HuH-7 (cell line): Measurements from ENCODE around the gene HFE.
"Not testable (repeated sequence)": the region's sequence is repeated elsewhere in the genome, so short reads cannot be mapped to it uniquely, and the experiment has no call there.

Experiments
- DNase-seq: peaks from one replicate; pipeline ENCODE4 v3.0.0; 2011; ENCODE audit warnings: low spot score

HFE gene

DNA sequence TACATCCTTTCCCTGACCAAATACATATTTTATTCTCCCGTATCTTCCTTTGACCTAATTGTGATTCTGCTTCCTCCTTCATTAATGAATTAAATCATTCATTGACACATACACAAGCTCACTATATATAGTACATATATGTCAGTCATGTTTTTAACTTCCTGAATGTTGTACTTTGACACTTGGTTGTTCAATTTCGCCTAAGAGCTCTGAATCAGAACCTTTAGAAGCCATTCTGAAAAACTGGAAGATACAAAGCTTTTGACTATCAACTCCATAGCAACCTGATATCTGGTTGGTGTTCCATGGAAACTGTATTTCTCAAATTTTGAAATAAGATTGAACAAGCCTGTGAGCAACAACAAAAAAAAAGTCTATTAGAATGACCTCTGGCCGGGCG, 27.3 kb upstream of the HFE start:
- no peak for DNase-seq

DNA sequence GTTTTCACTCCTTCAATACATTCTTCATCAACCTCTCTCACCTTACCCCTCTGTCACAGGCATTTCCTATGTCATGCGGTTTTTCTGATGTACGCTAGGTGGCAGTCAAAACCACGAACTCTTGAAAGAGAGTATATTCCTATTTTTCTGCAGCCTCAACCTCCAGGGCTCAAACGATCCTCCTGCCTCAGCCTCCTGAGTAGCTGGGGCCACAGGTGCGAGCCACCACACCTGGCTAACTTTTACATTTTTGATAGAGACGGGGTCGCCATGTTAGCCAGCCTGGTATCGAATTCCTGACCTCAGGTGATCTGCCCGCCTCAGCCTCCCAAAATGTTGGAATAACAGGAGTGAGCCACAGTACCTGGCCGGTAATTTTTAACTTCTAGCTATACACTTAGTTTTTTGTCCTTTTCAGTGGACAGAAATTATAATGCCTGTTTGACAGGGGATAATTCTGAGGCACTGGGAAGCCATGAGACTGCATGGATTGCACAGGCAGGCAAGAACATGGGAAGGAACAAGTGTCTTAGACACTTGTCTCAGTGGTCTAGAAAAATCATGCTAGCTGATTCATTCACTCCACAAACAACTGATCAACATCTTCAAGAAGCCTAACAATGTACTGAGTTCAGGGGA, 22.5 kb upstream of the HFE start:
- DNase-seq: no peak

DNA sequence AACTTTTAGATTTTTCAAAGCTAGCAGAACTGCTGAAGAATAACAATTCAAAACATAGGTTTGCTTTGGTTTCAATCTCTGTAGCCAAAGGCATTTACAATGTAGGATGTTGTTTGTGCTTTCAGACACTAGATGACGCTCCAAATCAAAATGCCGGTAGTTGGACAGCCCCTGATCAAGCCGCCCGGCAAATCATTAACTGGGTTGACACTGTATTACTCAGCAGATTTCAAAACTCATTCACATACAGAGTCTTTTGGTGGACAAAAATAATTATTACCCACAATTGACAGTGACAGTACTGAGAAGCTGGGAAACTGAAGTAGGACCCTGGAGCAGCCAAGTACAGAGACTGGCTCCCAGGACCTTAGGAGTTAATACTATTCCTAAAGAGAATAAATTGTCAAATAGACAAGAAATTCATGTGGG, 21.3 kb upstream of the HFE start:
- DNase-seq: no peak

DNA sequence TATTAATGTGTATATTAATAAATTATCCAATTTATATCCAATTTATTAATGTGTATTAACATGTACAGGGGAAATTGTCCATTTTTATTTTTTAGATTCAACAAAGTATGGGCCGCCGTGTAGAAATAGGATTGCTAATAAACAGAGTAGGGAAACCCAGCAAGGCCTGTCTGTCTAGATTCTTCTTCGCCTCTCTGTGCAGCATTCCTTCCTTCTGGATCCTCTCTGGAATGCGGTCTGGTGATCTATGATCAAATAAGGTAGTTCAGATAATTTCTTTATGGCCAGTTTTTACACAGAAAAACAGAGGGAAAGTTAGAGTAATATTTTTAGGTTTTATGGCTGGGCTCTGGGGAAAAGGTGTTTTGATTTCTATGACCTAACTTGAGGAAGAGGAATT, 19.9 kb upstream of the HFE start:
- no peak for DNase-seq

DNA sequence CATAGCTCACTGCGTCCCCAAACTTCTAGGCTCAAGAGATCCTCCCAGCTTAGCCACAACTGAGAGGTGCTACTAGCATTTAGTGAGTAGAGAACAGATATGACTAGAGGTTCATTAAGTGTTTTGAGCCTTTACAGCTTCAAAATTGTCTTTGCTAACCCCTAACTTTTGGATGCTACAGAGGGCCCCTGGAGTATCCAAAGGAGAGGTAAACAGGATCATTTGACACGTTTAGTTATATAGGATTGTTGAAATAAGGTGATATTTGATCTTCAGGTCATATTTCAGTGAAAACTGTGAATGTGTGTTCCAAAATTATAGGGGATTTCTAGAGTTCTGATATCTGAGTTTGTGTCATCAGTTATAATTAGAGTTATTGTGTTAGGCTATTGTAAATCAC, 19.2 kb upstream of the HFE start:
- DNase-seq: no peak

DNA sequence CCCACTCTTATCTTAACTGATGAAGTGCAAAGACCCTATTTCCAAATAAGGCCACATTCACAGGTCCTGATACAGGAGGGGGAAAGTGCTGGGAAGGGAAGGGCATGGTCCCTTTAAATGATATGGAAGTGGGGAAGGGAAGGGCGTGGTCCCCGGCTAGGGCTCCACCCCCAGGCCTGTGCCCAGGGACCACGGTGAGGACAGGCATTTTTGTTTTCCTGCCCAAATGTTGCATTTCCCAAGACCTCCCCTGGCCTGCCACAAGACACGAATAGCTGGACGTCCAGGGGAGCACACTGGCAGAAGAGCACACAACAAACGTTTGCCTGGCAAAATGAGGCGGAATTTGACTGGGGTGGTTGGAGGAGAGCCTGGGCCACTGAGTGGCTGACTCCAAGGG, 16.1 kb upstream of the HFE start:
- no peak for DNase-seq

DNA sequence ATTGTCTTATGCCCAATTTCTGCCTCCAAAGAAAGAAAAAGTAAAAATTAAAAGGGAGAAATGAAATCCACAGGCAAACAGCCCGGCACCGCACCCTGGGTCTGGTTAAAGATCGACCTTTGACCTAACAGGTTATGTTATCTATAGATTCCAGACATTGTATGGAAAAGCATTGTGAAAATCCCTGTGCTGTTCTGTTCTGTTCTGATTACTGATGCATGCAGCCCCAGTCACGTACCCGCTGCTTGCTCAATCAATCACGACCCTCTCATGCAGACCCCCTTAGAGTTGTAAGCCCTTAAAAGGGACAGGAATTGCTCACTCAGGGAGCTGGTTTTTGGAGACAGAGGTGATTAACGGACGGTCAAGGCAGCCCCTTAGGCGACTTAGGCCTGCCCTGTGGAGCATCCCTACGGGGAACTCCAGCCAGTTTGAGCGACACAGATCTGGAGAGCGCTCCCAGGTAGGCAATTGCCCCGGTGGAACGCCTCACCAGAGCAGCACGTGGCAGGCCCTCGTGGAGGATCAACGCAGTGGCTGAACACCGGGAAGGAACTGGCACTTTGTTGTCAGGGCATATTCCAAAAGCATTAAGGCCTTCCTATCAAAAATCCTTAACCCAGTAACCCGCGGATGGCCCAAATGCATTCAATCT, 12.0 kb upstream of the HFE start:
- DNase-seq: no peak

DNA sequence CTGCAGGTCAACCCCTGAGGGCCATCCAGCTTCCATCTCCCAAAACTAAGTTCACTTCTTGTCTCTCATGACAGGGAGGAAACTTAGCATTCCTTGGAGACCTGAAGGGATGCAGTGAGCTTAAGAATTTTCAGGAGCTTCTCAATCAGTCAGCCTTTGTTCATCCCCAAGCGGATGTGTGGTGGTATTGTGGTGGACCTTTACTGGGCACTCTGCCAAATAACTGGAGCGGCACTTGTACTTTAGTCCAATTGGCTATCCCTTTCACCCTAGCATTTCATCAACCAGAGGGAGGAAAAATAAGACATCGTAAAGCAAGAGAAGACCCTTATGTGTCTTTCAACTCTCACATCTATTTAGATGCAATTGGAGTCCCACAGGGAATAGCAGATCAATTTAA, 9.2 kb upstream of the HFE start:
- DNase-seq: not testable (repeated sequence)

DNA sequence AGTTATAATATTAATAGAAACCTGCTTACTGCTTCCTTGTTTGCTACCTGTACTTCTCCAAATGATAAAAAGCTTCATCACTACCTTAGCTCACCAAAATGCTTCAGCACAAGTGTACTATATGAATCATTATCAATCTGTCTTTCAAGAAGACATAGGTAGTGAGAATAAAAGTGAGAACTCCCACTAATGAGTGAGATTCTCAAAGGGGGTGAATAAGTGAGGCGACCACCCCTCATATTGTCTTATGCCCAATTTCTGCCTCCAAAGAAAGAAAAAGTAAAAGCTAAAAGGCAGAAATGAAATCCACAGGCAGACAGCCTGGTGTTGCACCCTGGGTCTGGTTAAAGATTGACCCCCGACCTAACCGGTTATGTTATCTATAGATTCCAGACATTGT, 6.1 kb upstream of the HFE start:
- not testable (repeated sequence) for DNase-seq

DNA sequence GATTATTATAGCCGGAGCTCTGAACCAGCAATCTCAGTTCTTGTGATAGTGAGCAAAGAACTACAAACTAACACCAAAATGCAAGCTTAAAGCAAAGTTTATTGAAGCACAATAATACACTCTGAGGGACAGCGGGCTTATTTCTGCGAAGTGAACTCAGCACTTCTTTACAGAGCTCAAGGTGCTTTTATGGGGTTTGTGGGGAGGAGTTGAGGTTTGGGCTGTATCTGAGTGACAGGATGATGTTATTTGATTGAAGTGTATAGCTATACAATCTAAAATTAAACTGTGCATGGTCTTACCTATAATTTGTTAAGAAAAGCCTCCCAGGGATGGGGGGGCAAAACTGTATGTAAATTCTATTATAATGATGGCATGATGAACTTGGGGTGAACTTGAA, 1.0 kb upstream of the HFE start:
- no peak for DNase-seq

DNA sequence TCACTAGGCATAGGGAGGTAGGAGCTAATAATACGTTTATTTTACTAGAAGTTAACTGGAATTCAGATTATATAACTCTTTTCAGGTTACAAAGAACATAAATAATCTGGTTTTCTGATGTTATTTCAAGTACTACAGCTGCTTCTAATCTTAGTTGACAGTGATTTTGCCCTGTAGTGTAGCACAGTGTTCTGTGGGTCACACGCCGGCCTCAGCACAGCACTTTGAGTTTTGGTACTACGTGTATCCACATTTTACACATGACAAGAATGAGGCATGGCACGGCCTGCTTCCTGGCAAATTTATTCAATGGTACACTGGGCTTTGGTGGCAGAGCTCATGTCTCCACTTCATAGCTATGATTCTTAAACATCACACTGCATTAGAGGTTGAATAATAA, 1.1 kb downstream of the HFE start:
- no peak for DNase-seq

DNA sequence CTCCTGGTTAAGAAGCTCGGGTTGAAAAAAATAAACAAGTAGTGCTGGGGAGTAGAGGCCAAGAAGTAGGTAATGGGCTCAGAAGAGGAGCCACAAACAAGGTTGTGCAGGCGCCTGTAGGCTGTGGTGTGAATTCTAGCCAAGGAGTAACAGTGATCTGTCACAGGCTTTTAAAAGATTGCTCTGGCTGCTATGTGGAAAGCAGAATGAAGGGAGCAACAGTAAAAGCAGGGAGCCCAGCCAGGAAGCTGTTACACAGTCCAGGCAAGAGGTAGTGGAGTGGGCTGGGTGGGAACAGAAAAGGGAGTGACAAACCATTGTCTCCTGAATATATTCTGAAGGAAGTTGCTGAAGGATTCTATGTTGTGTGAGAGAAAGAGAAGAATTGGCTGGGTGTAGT, 2.0 kb downstream of the HFE start:
- DNase-seq: no peak

DNA sequence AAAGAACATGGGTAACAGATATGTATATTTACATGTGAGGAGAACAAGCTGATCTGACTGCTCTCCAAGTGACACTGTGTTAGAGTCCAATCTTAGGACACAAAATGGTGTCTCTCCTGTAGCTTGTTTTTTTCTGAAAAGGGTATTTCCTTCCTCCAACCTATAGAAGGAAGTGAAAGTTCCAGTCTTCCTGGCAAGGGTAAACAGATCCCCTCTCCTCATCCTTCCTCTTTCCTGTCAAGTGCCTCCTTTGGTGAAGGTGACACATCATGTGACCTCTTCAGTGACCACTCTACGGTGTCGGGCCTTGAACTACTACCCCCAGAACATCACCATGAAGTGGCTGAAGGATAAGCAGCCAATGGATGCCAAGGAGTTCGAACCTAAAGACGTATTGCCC, 5.2 kb downstream of the HFE start:
- DNase-seq: no peak

DNA sequence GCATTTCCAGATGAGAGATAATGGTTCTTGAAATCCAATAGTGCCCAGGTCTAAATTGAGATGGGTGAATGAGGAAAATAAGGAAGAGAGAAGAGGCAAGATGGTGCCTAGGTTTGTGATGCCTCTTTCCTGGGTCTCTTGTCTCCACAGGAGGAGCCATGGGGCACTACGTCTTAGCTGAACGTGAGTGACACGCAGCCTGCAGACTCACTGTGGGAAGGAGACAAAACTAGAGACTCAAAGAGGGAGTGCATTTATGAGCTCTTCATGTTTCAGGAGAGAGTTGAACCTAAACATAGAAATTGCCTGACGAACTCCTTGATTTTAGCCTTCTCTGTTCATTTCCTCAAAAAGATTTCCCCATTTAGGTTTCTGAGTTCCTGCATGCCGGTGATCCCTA, 6.8 kb downstream of the HFE start:
- DNase-seq: no peak

DNA sequence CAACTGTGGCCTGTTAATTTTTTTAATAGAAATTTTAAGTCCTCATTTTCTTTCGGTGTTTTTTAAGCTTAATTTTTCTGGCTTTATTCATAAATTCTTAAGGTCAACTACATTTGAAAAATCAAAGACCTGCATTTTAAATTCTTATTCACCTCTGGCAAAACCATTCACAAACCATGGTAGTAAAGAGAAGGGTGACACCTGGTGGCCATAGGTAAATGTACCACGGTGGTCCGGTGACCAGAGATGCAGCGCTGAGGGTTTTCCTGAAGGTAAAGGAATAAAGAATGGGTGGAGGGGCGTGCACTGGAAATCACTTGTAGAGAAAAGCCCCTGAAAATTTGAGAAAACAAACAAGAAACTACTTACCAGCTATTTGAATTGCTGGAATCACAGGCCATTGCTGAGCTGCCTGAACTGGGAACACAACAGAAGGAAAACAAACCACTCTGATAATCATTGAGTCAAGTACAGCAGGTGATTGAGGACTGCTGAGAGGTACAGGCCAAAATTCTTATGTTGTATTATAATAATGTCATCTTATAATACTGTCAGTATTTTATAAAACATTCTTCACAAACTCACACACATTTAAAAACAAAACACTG, 10.1 kb downstream of the HFE start:
- DNase-seq: peak; percentile 26

DNA sequence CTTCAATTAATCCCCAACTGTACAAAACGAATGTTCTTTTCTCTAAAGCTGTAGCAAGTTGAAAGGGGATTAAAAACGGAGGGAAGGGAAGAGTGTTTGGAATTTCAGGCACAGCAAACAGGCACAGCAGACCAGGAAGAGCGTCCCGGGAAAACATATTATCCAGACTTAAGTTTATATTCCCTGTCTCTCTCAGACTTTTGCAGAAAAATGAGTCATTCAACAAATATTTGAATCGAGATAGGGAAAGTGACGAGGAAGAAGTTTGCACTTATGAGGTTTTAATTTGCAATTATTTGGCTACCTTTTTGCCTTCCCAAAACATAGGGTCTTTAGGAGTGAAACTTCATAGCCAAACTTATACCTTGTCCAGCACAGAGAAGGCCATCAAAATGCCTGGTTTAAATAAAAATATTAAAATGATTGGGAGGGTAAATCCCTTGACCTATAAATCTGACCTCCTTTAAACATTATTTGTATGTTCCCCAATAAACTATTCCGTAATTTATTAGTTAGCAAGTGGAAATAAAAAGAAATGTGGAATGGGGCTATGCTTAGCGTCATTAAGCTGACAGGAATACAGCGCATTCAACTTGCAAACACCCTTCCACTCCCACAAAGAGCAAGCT, 16.0 kb downstream of the HFE start:
- no peak for DNase-seq

DNA sequence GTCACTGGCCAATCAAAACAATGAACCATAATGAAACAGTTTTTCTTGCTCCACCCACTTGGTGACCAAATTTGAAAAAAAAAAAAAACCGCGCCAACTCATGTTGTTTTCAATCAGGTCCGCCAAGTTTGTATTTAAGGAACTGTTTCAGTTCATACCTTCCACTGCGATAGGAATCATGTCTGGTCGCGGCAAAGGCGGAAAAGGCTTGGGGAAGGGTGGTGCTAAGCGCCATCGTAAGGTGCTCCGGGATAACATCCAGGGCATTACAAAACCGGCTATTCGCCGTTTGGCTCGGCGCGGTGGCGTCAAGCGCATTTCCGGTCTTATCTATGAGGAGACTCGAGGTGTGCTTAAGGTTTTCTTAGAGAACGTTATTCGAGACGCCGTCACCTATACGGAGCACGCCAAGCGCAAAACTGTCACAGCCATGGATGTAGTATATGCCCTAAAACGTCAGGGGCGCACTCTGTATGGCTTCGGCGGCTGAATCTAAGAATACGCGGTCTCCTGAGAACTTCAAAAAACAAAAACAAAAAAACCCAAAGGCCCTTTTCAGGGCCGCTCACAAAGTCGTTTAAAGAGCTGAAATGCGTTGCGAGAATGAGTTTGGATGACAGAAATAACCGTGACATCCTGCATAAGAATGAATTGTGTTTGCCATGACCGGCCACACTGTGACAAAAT, 16.7 kb downstream of the HFE start:
- no peak for DNase-seq

DNA sequence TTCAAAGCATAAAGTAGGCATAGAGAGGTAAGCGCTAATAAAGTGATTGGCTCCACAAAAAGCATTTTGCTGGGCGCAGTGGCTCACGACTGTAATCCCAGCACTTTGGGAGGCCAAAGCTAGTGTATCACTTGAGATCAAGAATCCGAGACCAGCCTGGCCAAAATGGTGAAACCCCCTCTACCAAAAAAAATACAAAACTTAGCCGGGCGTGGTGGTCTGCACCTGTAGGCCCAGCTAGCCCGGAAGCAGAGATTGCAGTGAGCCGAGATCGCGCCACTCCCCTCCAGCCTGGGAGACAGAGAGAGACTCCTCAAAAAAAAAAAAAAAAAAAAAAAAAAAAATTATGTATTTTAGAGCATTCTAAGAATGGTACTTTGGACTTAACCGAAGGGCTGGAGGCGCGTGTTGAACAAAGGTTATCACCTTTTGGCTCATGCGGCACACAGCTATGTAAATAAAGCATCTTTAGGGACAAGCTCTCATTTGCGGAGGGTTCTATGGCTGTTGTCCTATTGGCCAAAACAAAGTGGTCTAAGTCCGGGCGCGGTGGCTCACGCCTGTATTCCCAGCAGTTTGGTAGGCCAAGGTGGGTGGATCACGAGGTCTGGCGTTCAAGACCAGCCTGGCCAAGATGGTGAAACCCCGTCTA, 17.4 kb downstream of the HFE start:
- DNase-seq: no peak

DNA sequence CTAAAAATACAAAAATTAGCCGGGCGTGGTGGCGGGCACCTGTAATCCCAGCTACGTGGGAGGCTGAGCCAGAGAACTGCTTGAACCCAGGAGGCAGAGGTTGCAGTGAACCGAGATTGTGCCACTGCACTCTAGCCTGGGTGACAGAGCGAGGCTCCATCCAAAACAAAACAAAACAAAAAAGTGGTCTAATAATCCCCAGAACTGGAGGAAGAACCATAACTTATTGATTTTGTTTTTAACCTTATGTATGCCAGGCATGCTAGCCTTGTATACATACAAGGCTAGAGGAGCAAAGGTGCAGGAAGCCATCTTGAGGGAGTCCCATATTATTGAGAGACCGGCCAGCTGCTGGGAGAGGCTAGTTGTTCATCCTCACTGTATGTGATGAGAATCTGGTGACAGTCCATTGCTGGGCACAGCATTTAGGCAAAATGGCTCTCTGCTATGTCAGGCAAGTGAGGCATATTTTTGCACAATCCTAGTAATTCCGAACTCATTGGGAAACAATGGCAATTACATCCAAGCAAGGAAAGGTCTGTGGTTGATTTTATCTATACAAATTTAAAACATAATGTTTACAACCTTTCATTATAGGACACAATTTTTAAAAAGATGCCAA, 18.0 kb downstream of the HFE start:
- no peak for DNase-seq

DNA sequence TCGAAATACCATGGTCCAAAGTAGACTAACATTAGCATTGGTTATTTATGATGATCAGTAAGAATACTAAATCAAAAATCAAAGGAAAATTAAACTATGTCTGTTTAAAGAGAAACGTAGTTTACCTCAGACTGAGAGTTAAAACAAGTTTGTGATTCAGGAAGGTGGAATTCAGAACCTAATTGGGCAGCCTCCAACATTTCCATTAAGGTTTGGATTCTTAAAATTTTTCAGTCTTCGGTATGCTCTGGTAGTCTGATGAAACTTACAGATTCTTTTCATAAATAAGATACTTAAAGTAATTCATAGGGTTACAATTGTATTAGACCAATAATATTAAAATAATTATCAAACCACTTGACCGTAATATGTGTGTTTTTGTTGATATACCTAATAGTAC, 18.6 kb downstream of the HFE start:
- no peak for DNase-seq

DNA sequence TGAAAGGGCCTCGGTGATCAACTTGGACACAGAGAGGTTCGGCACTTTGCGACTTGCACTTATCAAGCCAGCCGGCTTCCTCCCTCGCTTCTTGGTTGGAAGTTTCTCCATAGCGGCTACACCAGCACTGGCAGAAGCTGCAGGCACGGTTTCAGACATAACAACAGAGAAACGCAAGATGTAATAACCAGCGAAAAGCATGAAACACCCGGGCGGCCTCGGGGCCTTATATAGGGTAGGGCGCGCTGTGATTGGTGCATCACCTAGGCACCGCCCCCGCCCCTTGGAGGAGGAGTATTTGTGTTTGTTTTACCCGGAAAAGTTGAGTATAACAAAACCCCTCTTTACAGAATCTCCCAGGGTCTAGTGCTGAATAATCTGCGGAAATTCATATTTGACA, 20.7 kb downstream of the HFE start:
- no peak for DNase-seq

DNA sequence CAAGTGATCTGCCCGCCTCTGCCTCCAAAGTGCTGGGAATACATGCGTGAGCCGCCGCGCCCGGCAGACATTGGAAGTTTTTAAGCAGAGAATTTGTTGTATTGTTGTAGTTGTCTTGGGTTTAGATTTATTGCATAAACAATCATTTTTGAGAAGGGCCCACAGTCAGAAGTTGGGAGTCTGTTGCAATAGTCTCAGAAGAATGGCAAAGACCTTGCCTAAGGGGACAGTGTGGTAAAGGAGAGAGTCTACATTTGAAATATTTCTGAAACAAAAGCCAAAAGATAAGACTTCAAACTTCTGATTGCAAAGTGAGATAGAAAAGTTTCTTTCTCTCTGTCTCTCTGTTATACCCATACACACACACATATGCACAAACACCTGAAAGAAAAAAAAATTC, 22.5 kb downstream of the HFE start:
- DNase-seq: no peak
